ENCODE results near the gene DYNLT3. TPM values are rescaled to one million over a fixed set of nuclear protein-coding genes. Genes with fewer than 3 reads are reported as not detected.

The DYNLT3 gene
- total RNA-seq, 4 donors from 2014 or later, result 10.5 to 16.9 (median 11.1) TPM

DNA sequence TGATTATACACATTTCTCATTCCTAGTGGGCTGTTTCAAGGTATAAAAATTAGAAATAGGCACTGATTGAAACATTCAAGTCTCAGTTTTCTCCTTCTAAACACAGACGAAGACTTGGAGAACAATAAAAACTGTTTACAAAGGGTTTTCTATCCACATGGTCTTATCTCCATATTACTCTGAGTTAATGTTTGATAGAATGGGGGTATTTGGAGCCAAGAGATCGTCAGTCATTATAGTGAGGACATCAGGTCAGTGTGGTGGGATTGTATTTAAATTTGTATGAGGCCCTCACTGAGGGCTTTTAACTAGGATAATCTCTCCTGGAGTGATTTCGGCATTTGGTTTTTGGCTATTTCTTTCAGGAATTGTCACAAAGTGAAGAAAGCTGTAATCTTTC lies 16.4 kb upstream of the DYNLT3 start:
- Histone ChIP-seq H3K9me3 (no peaks in the 10 kb centered on the region), H3K36me3 (no peaks in the 10 kb centered on the region), H3K27me3 (no peaks in the 10 kb centered on the region), H3K27ac (no peak overlapping the region), H3K4me1 (no peaks in the 10 kb centered on the region), H3K4me3 (no peak overlapping the region)
- TF ChIP-seq, protein P1, sequence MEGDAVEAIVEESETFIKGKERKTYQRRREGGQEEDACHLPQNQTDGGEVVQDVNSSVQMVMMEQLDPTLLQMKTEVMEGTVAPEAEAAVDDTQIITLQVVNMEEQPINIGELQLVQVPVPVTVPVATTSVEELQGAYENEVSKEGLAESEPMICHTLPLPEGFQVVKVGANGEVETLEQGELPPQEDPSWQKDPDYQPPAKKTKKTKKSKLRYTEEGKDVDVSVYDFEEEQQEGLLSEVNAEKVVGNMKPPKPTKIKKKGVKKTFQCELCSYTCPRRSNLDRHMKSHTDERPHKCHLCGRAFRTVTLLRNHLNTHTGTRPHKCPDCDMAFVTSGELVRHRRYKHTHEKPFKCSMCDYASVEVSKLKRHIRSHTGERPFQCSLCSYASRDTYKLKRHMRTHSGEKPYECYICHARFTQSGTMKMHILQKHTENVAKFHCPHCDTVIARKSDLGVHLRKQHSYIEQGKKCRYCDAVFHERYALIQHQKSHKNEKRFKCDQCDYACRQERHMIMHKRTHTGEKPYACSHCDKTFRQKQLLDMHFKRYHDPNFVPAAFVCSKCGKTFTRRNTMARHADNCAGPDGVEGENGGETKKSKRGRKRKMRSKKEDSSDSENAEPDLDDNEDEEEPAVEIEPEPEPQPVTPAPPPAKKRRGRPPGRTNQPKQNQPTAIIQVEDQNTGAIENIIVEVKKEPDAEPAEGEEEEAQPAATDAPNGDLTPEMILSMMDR (IDR thresholded peaks at IDR 0.05), result no peak
- TF ChIP-seq EP300 (IDR thresholded peaks at IDR 0.05) (no peak), POLR2AphosphoS5 (IDR thresholded peaks at IDR 0.05) (no peak), POLR2A (IDR thresholded peaks at IDR 0.05) (no peak)
- 57% methylated on average over 3 of the region's 3 CpGs for WGBS
- no peak for DNase-seq (ENCODE audit: low spot score in 2 of 2)

GRCh38 chrX:37862851-37863250 lies 15.5 kb upstream of the DYNLT3 start:
- no peak for DNase-seq (ENCODE audit: low spot score in 2 of 2)
- no peaks in the 10 kb centered on the region for H3K36me3 ChIP-seq
- TF ChIP-seq POLR2AphosphoS5 (IDR thresholded peaks at IDR 0.05) (no peak), EP300 (IDR thresholded peaks at IDR 0.05) (no peak), POLR2A (IDR thresholded peaks at IDR 0.05) (no peak)
- TF ChIP-seq, protein P1 (IDR thresholded peaks at IDR 0.05), result no peak
- H3K27ac ChIP-seq, result no peak overlapping the region
- H3K4me1 ChIP-seq, result no peaks in the 10 kb centered on the region
- H3K9me3 ChIP-seq, result no peaks in the 10 kb centered on the region
- no peaks in the 10 kb centered on the region for H3K27me3 ChIP-seq
- no peak overlapping the region for H3K4me3 ChIP-seq

GRCh38 chrX:37860721-37861120 lies 13.3 kb upstream of the DYNLT3 start:
- H3K27ac ChIP-seq, result no peak overlapping the region
- H3K4me3 ChIP-seq, result no peak overlapping the region
- no peaks in the 10 kb centered on the region for H3K4me1 ChIP-seq
- no peak for DNase-seq (ENCODE audit: low spot score in 2 of 2)
- TF ChIP-seq, protein P1 (IDR thresholded peaks at IDR 0.05), result no peak
- TF ChIP-seq POLR2AphosphoS5 (IDR thresholded peaks at IDR 0.05) (no peak), EP300 (IDR thresholded peaks at IDR 0.05) (no peak), POLR2A (IDR thresholded peaks at IDR 0.05) (no peak)
- H3K27me3 ChIP-seq, result no peaks in the 10 kb centered on the region
- WGBS, result 54% methylated on average over 6 of the region's 6 CpGs
- H3K9me3 ChIP-seq, result no peaks in the 10 kb centered on the region
- no peaks in the 10 kb centered on the region for H3K36me3 ChIP-seq

- H3K4me3 ChIP-seq, result no peak overlapping the region
- DNase-seq (ENCODE audit: low spot score in 2 of 2), result no peak
- 42% methylated on average over 2 of the region's 2 CpGs for WGBS
- H3K36me3 ChIP-seq, result no peaks in the 10 kb centered on the region
- H3K27me3 ChIP-seq, result no peaks in the 10 kb centered on the region
- no peaks in the 10 kb centered on the region for H3K4me1 ChIP-seq
- no peaks in the 10 kb centered on the region for H3K9me3 ChIP-seq
- H3K27ac ChIP-seq, result no peak overlapping the region
- TF ChIP-seq, protein P1 (IDR thresholded peaks at IDR 0.05), result no peak
- TF ChIP-seq POLR2A (IDR thresholded peaks at IDR 0.05) (no peak), EP300 (IDR thresholded peaks at IDR 0.05) (no peak), POLR2AphosphoS5 (IDR thresholded peaks at IDR 0.05) (no peak)
These were observed 7.4 kb upstream of the DYNLT3 start for GRCh38 chrX:37854748-37855147.

- 56% methylated on average over 3 of the region's 3 CpGs for WGBS
- H3K27ac ChIP-seq, result no peak overlapping the region
- TF ChIP-seq, protein P1 (IDR thresholded peaks at IDR 0.05), result no peak
- TF ChIP-seq POLR2AphosphoS5 (IDR thresholded peaks at IDR 0.05), result no peak
- TF ChIP-seq EP300 (IDR thresholded peaks at IDR 0.05), result no peak
- no peak for TF ChIP-seq POLR2A (IDR thresholded peaks at IDR 0.05)
- H3K27me3 ChIP-seq, result no peaks in the 10 kb centered on the region
- no peak overlapping the region for H3K4me3 ChIP-seq
- DNase-seq (ENCODE audit: low spot score in 2 of 2), result no peak
- H3K36me3 ChIP-seq, result no peaks in the 10 kb centered on the region
- H3K9me3 ChIP-seq, result no peaks in the 10 kb centered on the region
- no peaks in the 10 kb centered on the region for H3K4me1 ChIP-seq
These were observed 6.8 kb upstream of the DYNLT3 start for GRCh38 chrX:37854148-37854547.

All from suprapubic skin (tissue), 4 donors.